ENCODE results near the gene PTPRF.

GRCh38 chr1:43639976-43640794, 109.5 kb downstream of the PTPRF start:
- TF ChIP-seq CTCF (IDR thresholded peaks at IDR 0.05) (no peak), POLR2A (IDR thresholded peaks at IDR 0.05) (no peak)
